Naive B cell (primary cell): ENCODE measurements around the gene TRIM10. TPM values are rescaled to one million over a fixed set of nuclear protein-coding genes. Genes with fewer than 3 reads are reported as not detected.
"Not testable (repeated sequence)": the region's sequence is repeated elsewhere in the genome, so short reads cannot be mapped to it uniquely, and the experiment has no call there.

Experiments used
- ATAC-seq, 2 donors: fragments of 150-1000 bp; cut with Tn5 transposase; 2 replicates each; pipeline ENCODE4 v1.10.0; 2021; ENCODE audit warnings: low read depth in 2 of 2, mild to moderate bottlenecking in 2 of 2, moderate library complexity in 2 of 2
- DNase-seq: peaks from one replicate; pipeline ENCODE4 v3.0.0; 2022
- H3K27ac Mint-ChIP-seq, 6 donors: one replicate each; pipeline ENCODE4 v1.8.0; 2020 to 2022; ENCODE audit warnings: mild to moderate bottlenecking in 6 of 6, mixed read lengths in 6 of 6, moderate library complexity in 5 of 6, inconsistent platforms in 2 of 6
- H3K27me3 Mint-ChIP-seq, 3 donors: one replicate each; pipeline ENCODE4 v1.8.0; 2021 to 2022; ENCODE audit warnings: mixed read lengths in 3 of 3, mild to moderate bottlenecking in 1 of 3
- H3K36me3 Mint-ChIP-seq, 2 donors: one replicate each; pipeline ENCODE4 v1.8.0; 2020 to 2022; ENCODE audit warnings: mixed read lengths in 2 of 2, inconsistent platforms in 1 of 2, mild to moderate bottlenecking in 1 of 2
- H3K4me1 Mint-ChIP-seq, 3 donors: one replicate each; pipeline ENCODE4 v1.8.0; 2020 to 2022; ENCODE audit warnings: mixed read lengths in 3 of 3, inconsistent platforms in 1 of 3, mild to moderate bottlenecking in 1 of 3, moderate library complexity in 1 of 3
- H3K4me3 Mint-ChIP-seq, 8 donors: one replicate each; pipeline ENCODE4 v1.8.0; 2020 to 2022; ENCODE audit warnings: mild to moderate bottlenecking in 8 of 8, mixed read lengths in 8 of 8, moderate library complexity in 8 of 8, inconsistent platforms in 2 of 8
- H3K9me3 Mint-ChIP-seq, 7 donors: one replicate each; pipeline ENCODE4 v1.8.0; 2020 to 2022; ENCODE audit warnings: mixed read lengths in 7 of 7, mild to moderate bottlenecking in 5 of 7, inconsistent platforms in 2 of 7, moderate library complexity in 1 of 7
- polyA plus RNA-seq, 6 donors: library from polyadenylated mRNA; unstranded; fragments of 300-500 nt; fragmentation: Illumina TruSeq; gene quantifications; one replicate each; pipeline ENCODE4 v1.2.3, GENCODE V29; 2021; ENCODE audit warnings: low read depth in 6 of 6

TRIM10 gene
- polyA plus RNA-seq, 6 donors from 2014 or later, result 0.18 TPM; not detected in 5

DNA sequence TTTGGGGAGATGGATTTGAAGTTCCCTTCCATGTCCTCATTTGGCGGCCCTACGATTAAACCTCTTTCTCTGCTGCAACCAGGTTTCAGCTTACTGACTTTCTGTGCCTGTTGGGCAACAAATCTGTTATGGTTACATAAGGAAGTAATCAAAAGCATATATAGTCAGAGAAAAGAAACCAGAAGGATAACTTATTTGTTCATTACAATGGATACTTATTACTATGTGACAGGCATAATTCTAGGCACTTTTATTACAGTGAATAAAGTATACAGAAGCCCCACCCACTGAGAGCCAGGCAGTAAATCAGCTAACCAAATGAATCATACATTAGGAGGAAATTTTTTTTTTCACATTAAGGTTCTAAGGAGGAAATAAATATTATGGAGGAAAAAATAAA, 38.5 kb downstream of the TRIM10 start:
- Mint-ChIP-seq H3K4me1 (peaks cover 4 to 6% (median 4%) of the 10 kb centered on the region in 3 donors), H3K36me3 (no peaks in the 10 kb centered on the region), H3K9me3 (peaks cover 0 to 2% (median 0%) of the 10 kb centered on the region in 7 donors), H3K27ac (no peak overlapping the region), H3K27me3 (peaks cover 43 to 78% (median 61%) of the 10 kb centered on the region in 3 donors), H3K4me3 (no peak overlapping the region)
- no peak for DNase-seq
- no peak for ATAC-seq

DNA sequence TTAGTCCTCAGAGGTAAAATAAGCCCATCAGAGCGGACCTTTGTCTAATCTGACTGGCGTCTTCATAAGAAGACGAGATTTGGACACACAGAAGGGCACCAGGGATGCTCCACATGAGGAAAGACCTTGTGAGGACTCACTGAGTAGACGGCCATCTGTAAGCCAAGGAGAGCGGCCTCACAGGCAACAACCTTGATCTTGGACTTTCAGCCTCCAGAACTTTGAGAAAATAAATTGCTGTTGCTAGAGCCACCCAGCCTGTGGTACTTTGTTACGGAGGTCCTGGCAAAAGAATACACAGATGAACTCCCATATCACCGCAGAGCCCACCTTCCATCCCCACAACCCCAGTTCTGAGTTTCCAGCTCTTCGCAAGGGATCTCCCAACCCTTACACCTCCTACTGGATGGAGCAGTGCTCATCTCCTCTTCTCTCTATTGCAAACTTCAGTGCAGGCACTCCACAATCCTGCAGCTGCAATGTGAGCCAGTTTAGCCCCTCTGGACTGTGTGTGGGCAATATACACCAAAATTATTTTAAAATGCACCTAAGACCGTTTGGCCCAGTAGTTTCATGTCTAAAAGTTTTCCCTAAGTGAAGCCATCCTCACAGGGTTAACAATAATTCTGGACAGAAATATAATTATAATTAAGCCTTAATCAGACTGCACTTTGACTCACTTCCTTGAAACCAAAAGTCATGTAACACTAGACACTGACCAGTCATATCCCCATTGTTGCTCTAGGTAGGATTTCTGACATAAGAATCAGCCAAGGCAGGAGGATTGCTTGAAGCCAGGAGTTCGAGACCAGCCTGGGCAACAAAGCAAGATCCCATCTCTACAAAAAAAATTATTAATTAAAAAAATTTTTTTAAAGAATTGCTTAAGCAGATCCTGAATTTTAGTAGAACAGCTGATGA, 39.3 kb downstream of the TRIM10 start:
- no peak for ATAC-seq
- Mint-ChIP-seq H3K9me3 (no peaks in the 10 kb centered on the region), H3K4me3 (no peak overlapping the region), H3K4me1 (no peaks in the 10 kb centered on the region), H3K27me3 (peaks cover 39 to 73% (median 55%) of the 10 kb centered on the region in 3 donors), H3K27ac (no peak overlapping the region), H3K36me3 (no peaks in the 10 kb centered on the region)
- DNase-seq, result no peak

DNA sequence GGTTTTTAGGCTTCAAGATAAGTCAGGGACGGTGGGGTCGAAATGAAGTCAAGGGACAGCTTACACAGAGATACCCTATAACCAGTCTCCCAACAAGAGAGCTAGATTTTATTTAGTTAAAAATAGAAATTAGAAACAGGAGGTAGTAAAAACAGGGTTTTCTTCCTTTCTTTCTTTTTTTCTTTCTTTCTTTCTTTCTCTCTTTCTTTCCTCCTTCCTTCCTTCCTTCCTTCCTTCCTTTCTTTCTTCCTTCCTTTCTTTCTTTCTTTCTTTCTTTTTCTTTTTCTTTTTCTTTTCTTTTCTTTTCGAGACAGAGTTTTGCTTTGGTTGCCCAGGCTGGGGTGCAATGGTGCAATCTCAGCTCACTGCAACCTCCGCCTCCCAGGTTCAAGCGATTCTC, 42.3 kb downstream of the TRIM10 start:
- H3K4me3 Mint-ChIP-seq, result peak overlapping the region in 1 of 8 donors; percentile 65
- H3K9me3 Mint-ChIP-seq, H3K4me1 Mint-ChIP-seq, H3K27ac Mint-ChIP-seq, ATAC-seq, H3K36me3 Mint-ChIP-seq, DNase-seq: not testable (repeated sequence)
- H3K27me3 Mint-ChIP-seq, result peaks cover 36 to 75% (median 59%) of the 10 kb centered on the region in 3 donors

DNA sequence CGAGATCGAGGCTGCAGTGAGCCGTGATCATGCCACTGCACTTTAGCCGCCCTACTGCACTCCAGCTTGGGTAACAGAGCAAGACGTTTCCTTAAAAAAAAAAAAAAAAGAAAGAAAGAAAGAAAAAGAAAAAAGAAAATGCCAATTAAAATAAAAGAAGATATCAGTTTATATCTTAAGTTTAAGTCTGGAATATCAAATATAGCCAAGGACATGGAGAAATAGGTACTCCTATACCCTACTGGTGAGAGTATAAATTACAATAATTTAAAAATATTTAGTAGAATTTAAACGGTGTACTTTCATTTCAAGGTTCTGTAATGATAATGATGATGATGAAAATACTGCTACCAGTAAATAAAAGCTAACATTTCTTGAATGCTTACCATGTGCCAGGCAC, 44.3 kb downstream of the TRIM10 start:
- Mint-ChIP-seq H3K27ac (no peak overlapping the region), H3K4me3 (no peak overlapping the region), H3K9me3 (no peaks in the 10 kb centered on the region), H3K36me3 (no peaks in the 10 kb centered on the region), H3K27me3 (peaks cover 39 to 74% (median 58%) of the 10 kb centered on the region in 3 donors), H3K4me1 (peaks cover 0 to 4% (median 0%) of the 10 kb centered on the region in 3 donors)
- ATAC-seq (no peak), DNase-seq (no peak)

DNA sequence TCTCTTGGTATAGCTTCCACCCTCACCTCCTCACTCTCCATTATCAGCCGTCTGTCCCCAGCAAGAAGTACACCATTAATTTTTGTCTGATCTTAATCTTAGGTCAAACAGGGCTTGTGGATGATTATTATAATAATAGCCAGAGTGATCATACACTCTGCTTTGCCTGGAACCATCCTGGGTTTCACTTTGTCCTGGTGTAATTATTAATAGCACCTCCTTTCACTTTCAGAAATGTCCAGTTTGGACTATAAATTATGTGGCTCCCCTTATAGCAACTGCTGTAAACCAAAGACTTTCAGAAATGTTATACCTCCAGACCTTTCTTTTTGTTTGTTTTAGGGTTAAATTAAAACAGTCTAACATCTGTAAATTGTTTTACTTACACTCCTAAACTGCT, 47.2 kb downstream of the TRIM10 start:
- no peak for ATAC-seq
- Mint-ChIP-seq H3K36me3 (no peaks in the 10 kb centered on the region), H3K27ac (no peak overlapping the region), H3K9me3 (no peaks in the 10 kb centered on the region), H3K4me1 (peaks cover 0 to 4% (median 0%) of the 10 kb centered on the region in 3 donors), H3K27me3 (peaks cover 44 to 69% (median 47%) of the 10 kb centered on the region in 3 donors), H3K4me3 (no peak overlapping the region)
- DNase-seq, result no peak

DNA sequence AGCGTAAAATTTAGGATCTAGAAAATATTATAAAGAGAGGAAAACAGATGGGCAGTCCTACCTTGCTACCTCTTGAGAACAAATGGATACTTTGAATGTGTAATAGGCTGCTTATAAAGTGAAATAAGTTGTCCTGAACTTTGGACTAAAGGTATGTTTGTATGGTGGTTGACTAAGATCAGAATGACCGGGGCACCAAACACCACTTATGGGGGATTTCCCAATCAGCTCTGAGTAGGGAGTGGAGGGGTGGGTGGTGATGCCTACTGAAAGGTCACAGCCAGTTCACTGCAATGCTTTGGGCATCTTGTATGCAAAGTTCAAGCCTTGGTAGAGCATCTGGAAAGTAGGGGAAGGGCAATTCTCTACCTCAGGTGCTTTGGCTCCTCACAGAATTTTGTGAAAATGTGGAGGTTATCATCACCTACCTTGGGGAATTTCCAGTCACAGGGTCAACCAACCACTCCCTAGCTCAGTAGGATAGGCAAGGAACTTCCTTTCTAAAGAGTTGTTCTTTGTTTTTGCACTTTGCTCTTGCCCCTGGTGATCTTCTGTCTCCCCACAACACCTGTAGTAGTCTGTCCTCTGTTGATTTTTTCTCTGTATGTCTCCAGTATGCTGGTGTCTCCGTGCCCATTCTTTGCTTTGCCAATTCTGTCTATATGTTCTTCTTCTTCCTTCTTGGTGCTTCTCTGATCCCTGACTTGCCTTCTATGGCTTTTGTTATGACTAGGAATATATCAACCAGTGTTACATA, 47.8 kb downstream of the TRIM10 start, which contains the start of gene TRIM31:
TRIM31 (minus strand) TSS at position 88 of the 757 bp plus-strand sequence. CDS start 285 bp downstream, outside the sequence.
- Mint-ChIP-seq H3K36me3 (no peaks in the 10 kb centered on the region), H3K4me3 (no peak within 1 kb of the TSS), H3K27me3 (peaks cover 47 to 71% (median 49%) of the 10 kb centered on the region in 3 donors), H3K9me3 (no peaks in the 10 kb centered on the region), H3K4me1 (peaks cover 0 to 4% (median 0%) of the 10 kb centered on the region in 3 donors), H3K27ac (no peak within 1 kb of the TSS)
- DNase-seq, result no peak
- peak; percentile 34 to 41 for ATAC-seq

DNA sequence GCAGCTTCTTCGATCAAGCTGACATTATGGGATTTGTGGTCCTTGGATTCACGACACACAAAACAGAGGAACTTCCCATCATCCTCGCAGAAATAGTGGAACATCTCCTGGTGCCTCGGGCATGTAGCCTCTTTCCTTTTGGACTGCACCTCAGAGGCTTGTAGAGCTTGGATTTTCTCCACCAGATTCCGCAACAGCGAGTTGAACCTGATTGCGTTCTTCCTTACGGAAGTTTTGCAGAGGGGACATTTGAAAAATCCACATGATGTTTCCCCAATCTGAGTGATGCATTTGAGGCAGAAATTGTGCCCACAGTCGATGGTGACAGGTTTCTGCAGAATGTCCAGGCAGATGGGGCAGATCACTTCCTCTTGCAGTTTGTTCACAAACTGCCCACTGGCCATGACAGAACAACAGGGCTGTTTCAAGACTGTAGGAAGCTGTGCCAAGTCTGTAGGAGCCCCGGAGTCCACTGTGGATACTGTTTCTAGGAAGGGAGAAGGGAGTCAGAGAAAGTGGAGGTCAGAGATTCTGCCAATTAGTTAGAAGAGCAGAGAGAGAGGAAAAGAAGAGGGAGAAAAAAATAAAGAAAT, 48.5 kb downstream of the TRIM10 start:
- DNase-seq (no peak), ATAC-seq (no peak)
- peaks cover 48 to 72% (median 49%) of the 10 kb centered on the region in 3 donors for H3K27me3 Mint-ChIP-seq
- H3K27ac Mint-ChIP-seq, result no peak overlapping the region
- H3K36me3 Mint-ChIP-seq, result no peaks in the 10 kb centered on the region
- peaks cover 0 to 4% (median 0%) of the 10 kb centered on the region in 3 donors for H3K4me1 Mint-ChIP-seq
- no peak overlapping the region for H3K4me3 Mint-ChIP-seq
- peaks cover 0 to 2% (median 0%) of the 10 kb centered on the region in 7 donors for H3K9me3 Mint-ChIP-seq

DNA sequence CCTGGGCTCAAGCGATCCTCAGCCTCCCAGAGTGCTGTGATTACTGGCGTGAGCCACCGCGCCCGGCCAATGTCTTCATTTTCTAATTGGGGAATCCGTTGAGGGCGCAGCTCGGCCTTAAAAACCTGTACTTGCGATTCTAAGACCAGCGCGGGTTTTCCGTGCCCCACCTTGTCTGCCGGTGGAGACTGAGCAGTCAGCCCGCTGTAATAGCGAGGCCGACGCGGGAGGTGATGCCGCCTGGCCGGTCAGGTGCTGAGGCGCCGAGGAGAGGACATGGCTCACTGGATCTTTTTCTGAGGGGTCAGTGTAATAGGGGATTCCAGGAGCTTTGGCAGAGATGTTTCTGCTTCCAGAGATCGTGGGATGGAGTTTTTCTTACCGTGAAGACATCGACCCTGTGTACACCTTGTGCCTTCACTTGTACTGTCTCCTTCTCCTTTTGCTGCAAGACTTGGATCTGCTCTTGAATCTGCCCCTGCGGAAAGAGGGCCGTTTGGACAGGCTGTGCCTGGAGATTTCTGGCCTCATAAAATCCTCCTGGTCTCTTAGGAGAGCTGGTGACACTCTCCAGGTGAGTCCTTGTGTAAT, 49.6 kb downstream of the TRIM10 start:
- H3K27me3 Mint-ChIP-seq, result peaks cover 52 to 69% (median 60%) of the 10 kb centered on the region in 3 donors
- H3K9me3 Mint-ChIP-seq, result peaks cover 0 to 3% (median 0%) of the 10 kb centered on the region in 7 donors
- H3K36me3 Mint-ChIP-seq, result no peaks in the 10 kb centered on the region
- no peak for DNase-seq
- H3K4me3 Mint-ChIP-seq, result no peak overlapping the region
- no peak for ATAC-seq
- peaks cover 0 to 4% (median 0%) of the 10 kb centered on the region in 3 donors for H3K4me1 Mint-ChIP-seq
- H3K27ac Mint-ChIP-seq, result no peak overlapping the region

DNA sequence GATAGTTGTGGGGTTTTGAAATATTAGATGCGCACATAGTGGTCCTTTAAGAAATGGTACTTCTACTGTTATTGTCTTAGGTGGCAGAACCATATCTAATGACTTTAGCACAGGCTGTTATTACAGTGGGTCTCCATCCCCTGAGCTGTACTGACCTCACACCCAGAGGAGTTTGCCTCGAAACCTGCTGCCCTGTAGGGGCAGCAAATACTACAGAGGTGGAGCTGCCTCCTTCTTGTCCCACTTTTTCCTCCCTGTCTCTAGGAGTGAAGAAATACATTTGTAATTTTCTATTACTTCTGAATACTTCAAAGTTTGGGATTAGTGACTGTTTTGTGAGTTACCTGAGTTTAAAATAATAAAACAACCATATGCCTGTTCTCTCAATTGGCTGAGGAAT, 56.4 kb downstream of the TRIM10 start:
- no peak for ATAC-seq
- Mint-ChIP-seq H3K36me3 (no peaks in the 10 kb centered on the region), H3K27ac (no peak overlapping the region), H3K27me3 (peaks cover 52 to 70% (median 53%) of the 10 kb centered on the region in 3 donors), H3K4me1 (peaks cover 30 to 36% (median 32%) of the 10 kb centered on the region in 3 donors), H3K9me3 (peaks cover 0 to 8% (median 0%) of the 10 kb centered on the region in 7 donors), H3K4me3 (no peak overlapping the region)
- DNase-seq, result no peak

DNA sequence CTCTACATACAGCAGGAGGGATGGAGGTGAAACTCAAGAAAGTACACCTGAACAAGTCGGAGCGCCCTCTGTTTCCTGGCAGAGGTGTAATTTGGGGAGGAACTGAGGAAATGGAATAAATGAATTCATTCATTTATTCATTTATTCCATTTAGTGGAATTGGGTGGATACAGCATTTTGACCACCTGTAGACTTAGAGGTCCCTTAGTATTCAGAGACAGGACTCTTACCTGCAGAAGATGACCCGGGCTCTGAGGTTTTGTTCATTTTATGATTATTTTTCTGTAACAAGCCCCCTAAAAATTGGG, 57.2 kb downstream of the TRIM10 start:
- Mint-ChIP-seq H3K27ac (peak overlapping the region in 2 of 6 donors; percentile 85 to 90), H3K27me3 (peaks cover 55 to 75% (median 59%) of the 10 kb centered on the region in 3 donors), H3K9me3 (peaks cover 0 to 8% (median 0%) of the 10 kb centered on the region in 7 donors), H3K36me3 (no peaks in the 10 kb centered on the region), H3K4me1 (peaks cover 30 to 36% (median 32%) of the 10 kb centered on the region in 3 donors), H3K4me3 (peak overlapping the region; percentile 76 to 96 (median 92))
- DNase-seq (no peak), ATAC-seq (no peak)

DNA sequence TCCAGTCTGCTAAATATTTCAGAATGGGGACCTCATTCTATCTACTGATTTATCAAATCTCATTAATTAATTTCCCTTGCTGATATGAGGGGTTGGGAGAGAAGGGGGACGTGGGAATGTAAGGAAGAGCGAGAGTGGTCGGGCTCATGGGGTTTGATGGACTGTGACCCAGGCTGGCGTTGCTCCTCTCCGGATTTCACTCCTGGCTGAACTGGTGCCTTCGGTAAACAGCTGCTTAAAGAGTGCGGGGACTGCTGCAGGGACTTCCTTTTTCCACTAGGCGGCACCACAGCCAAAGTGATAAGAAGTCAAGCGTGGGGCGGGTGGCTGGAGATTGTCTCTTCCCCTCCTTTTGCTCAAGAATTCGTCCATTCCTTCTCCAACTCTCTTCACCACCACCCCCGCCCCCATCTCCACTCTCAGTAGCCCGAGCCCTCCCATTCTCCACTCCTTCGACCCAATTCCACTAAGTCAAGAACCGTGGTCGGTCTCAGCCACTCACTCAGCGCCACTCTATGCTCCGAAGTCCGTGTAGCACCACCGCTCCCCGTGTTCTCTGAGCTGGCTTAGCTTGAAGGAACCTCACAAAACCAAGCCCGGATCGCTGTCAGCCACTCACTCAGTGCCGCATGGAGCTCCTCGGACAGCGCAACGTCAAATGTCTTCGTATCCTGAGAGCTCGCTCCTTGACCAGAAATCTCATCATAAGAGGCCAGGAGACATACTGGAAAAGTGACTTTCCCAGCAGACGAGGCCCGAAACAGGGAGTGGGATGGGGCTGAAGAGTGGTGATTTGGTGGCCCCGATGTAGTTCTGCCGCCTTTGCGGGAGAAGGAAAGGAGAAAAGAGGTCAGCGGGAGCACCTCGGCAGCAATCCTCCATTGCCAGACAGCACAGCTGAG, 57.8 kb downstream of the TRIM10 start:
- DNase-seq, result peak; percentile 77

DNA sequence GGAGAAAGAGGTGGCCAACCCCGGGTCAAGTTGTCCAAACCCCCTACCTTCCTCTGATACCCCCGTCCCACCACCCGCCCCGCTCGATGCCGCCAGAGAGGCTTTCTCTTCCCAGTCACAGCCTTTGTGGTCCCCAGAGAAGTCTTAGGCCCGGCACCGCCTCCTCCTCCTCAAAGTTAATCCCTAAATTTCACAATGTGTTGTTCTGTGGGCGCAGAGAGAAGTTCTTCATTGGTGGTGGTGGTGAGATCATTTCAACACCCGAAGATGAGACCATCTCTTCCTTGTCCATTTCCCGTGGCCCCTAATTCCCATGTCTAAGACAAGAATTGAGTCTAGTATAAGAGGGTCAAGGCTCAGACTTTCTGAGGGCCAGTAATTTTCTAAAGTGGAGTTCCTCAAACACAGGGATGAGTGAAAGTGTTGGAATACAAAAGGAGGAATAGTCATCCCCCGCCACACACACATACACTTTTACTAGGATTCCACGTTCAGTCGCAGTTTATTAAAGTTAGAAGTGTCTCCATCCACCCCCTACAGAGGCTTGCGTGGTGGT, 58.5 kb downstream of the TRIM10 start:
- Mint-ChIP-seq H3K27ac (peak overlapping the region in 3 of 6 donors; percentile 27 to 39 (median 39)), H3K9me3 (peaks cover 0 to 7% (median 0%) of the 10 kb centered on the region in 7 donors), H3K36me3 (no peaks in the 10 kb centered on the region), H3K4me3 (peak overlapping the region; percentile 76 to 96 (median 92)), H3K4me1 (peaks cover 35 to 36% (median 35%) of the 10 kb centered on the region in 3 donors), H3K27me3 (peaks cover 55 to 75% (median 60%) of the 10 kb centered on the region in 3 donors)
- DNase-seq, result no peak
- peak; percentile 18 for ATAC-seq

More for the DNA sequence above, 57.8 kb downstream of the TRIM10 start:
- Mint-ChIP-seq H3K4me1 (peaks cover 35 to 36% (median 35%) of the 10 kb centered on the region in 3 donors), H3K36me3 (no peaks in the 10 kb centered on the region), H3K27ac (peak overlapping the region in 5 of 6 donors; percentile 39 to 90 (median 72)), H3K27me3 (peaks cover 55 to 75% (median 59%) of the 10 kb centered on the region in 3 donors), H3K9me3 (peaks cover 0 to 8% (median 0%) of the 10 kb centered on the region in 7 donors), H3K4me3 (peak overlapping the region; percentile 76 to 96 (median 92))
- ATAC-seq, result peak; percentile 83 to 86
